ENCODE data around the gene CNPY1. TPM values are rescaled to one million over a fixed set of nuclear protein-coding genes. Genes with fewer than 3 reads are reported as not detected.

CNPY1 gene
- total RNA-seq, 1 experiment from 2014 or later = not detected

GRCh38 chr7:155452505-155453295, 93.7 kb downstream of the CNPY1 start:
- Histone ChIP-seq H3K79me2 (ENCODE audit: low read depth) (no peaks in the 10 kb centered on the region), H3K4me2 (no peak overlapping the region), H4K20me1 (ENCODE audit: insufficient read depth) (no peaks in the 10 kb centered on the region), H3K4me3 (no peak overlapping the region), H3K36me3 (ENCODE audit: low read depth) (no peaks in the 10 kb centered on the region), H3K9me3 (ENCODE audit: insufficient read depth, low read depth) (no peaks in the 10 kb centered on the region), H3F3A (ENCODE audit: insufficient read depth, low read depth) (no peaks in the 10 kb centered on the region), H3K27ac (no peak overlapping the region), H2AFZ (no peak overlapping the region), H3K27me3 (ENCODE audit: insufficient read depth, low read depth) (peaks cover 84% of the 10 kb centered on the region), H3K4me1 (replicated peaks; ENCODE audit: insufficient read depth) (no peaks in the 10 kb centered on the region), H3K9me2 (ENCODE audit: insufficient read depth) (no peaks in the 10 kb centered on the region)
- ChIA-PET CTCF (no interaction called here), POLR2A (ENCODE audit: unreplicated experiment) (no interaction called here)
- TF ChIP-seq CTCF (conservative IDR thresholded peaks at IDR 0.05) (no peak), EZH2 (IDR thresholded peaks at IDR 0.05; ENCODE audit: low read depth) (no peak)
- BruUV-seq (replicated peaks) = no TSS peak
- DNase-seq = no peak
- intact Hi-C loops (cut with micrococcal nuclease; ENCODE audit: unreplicated experiment) = no loop called here

GRCh38 chr7:155451840-155452239, 94.5 kb downstream of the CNPY1 start:
- Histone ChIP-seq H3K9me2 (ENCODE audit: insufficient read depth) (no peaks in the 10 kb centered on the region), H3K4me1 (replicated peaks; ENCODE audit: insufficient read depth) (no peaks in the 10 kb centered on the region), H3K9me3 (ENCODE audit: insufficient read depth, low read depth) (no peaks in the 10 kb centered on the region), H3K4me2 (no peak overlapping the region), H3K27ac (no peak overlapping the region), H4K20me1 (ENCODE audit: insufficient read depth) (no peaks in the 10 kb centered on the region), H2AFZ (no peak overlapping the region), H3K27me3 (ENCODE audit: insufficient read depth, low read depth) (peaks cover 93% of the 10 kb centered on the region), H3K4me3 (no peak overlapping the region), H3K79me2 (ENCODE audit: low read depth) (no peaks in the 10 kb centered on the region), H3K36me3 (ENCODE audit: low read depth) (no peaks in the 10 kb centered on the region), H3F3A (ENCODE audit: insufficient read depth, low read depth) (no peaks in the 10 kb centered on the region)
- DNase-seq = no peak
- intact Hi-C loops (cut with micrococcal nuclease; ENCODE audit: unreplicated experiment) = no loop called here
- no TSS peak for BruUV-seq (replicated peaks)
- POLR2A ChIA-PET (ENCODE audit: unreplicated experiment) = no interaction called here
- TF ChIP-seq CTCF (conservative IDR thresholded peaks at IDR 0.05) (no peak), EZH2 (IDR thresholded peaks at IDR 0.05; ENCODE audit: low read depth) (no peak)
- CTCF ChIA-PET = no interaction called here

Other genes with a start within 250 kb of the CNPY1 start
- 75.7 and 103 TPM in 2 replicates for gene INSIG1, start 248.7 kb downstream of the CNPY1 start, total RNA-seq (2021)
- gene EN2, start 88.4 kb downstream of the CNPY1 start, total RNA-seq (2021) = not detected in 2 replicates
- gene RBM33, start 98.1 kb upstream of the CNPY1 start, total RNA-seq (2021) = 85.7 and 113 TPM in 2 replicates